H1 (cell line): ENCODE results near the gene HLA-DMB. TPM values are rescaled to one million over a fixed set of nuclear protein-coding genes. Genes with fewer than 3 reads are reported as not detected.

Source experiments
- HDAC2 ChIP-seq, 2 experiments: fragments of 300-600 bp in 1 of 2; sonication (generic) in 1 of 2; IDR thresholded peaks; 2 replicates each; pipeline ENCODE4 v1.6.1; 2011 to 2012; ENCODE audit warnings: low read depth in 2 of 2, low read length in 2 of 2, mild to moderate bottlenecking in 2 of 2, moderate library complexity in 2 of 2, borderline replicate concordance in 1 of 2, inconsistent platforms in 1 of 2
- SIX5 ChIP-seq: IDR thresholded peaks from 2 replicates; pipeline ENCODE4 v1.6.1; 2011; ENCODE audit warnings: mild to moderate bottlenecking, low read depth, low read length
- polyA plus RNA-seq, 7 experiments: library from polyadenylated mRNA; depleted of rRNA in 3 of 7; stranded (reverse) in 5 of 7; unstranded in 2 of 7; fragments of >200 nt in 5 of 7; fragments of 200-250 nt in 2 of 7; gene quantifications; 1 replicate in 5 of 7; 2 replicates in 1 of 7; 4 replicates in 1 of 7; pipeline versions ENCODE4 v1.2.1 to v1.2.3, GENCODE V29; 2011 to 2013; ENCODE audit warnings: missing spikeins in 2 of 7, mixed read lengths in 2 of 7
- total RNA-seq: library from RNA; stranded (reverse); fragmentation: NEBNext Ultra II Directional; extraction: Animal tissue kit (Norgen Biotek cat#: 25700); gene quantifications from 2 replicates; pipeline ENCODE4 v1.2.1, GENCODE V29; 2021
- TF ChIP-seq, protein P1 (sequence below): IDR thresholded peaks from 2 replicates; pipeline ENCODE4 v1.6.1; 2012; ENCODE audit warnings: low read length, inconsistent platforms

HLA-DMB gene
- total and polyA plus RNA-seq, 2 of the 8 experiments (the other 6 are each of a cell fraction or from before 2014, with no cell fraction given): 2.7 to 4.7 TPM

DNA sequence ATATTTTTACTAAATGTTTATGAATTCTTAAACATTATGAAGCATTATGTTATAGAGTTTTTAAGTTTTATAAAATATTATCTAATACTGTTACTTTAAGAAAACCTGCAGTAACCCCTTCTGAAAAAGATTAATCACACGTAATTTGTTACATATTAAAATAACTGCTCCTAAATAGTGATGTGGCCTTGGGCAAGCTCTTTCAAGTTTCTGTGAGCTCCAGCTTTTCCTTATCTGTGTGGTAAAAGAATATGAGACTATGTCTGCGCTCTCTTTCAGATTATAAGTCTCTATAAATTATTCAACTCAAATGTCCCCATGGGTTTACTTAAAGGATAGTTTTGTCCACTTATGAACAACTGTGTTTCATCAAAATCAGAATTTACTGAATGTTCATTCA is 31.9 kb downstream of the HLA-DMB start (continued):
- TF ChIP-seq, protein P1, sequence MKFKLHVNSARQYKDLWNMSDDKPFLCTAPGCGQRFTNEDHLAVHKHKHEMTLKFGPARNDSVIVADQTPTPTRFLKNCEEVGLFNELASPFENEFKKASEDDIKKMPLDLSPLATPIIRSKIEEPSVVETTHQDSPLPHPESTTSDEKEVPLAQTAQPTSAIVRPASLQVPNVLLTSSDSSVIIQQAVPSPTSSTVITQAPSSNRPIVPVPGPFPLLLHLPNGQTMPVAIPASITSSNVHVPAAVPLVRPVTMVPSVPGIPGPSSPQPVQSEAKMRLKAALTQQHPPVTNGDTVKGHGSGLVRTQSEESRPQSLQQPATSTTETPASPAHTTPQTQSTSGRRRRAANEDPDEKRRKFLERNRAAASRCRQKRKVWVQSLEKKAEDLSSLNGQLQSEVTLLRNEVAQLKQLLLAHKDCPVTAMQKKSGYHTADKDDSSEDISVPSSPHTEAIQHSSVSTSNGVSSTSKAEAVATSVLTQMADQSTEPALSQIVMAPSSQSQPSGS: no peak
- TF ChIP-seq HDAC2 (IDR thresholded peaks at IDR 0.05; ENCODE audit: borderline replicate concordance in 1 of 2, low read depth in 2 of 2, low read length in 2 of 2): no peak
- no peak for TF ChIP-seq SIX5
